ENCODE data around the gene GRIK2. TPM values are rescaled to one million over a fixed set of nuclear protein-coding genes. Genes with fewer than 3 reads are reported as not detected.

Gene GRIK2
- total RNA-seq, 1 experiment from 2014 or later: 6.6 TPM

GRCh38 chr6:102039441-102039840 lies 645.9 kb downstream of the GRIK2 start:
- ChIA-PET POLR2A (no interaction called here), CTCF (no interaction called here)
- H3K36me3 ChIP-seq (ENCODE audit: control insufficient read depth, insufficient read depth, low read length): no peaks in the 10 kb centered on the region; the same call in 1 of the 2 replicates
- DNase-seq (ENCODE audit: low read depth, low spot score): no peak
- no TSS peak for BruUV-seq (replicated peaks)
- H3K9me3 ChIP-seq (ENCODE audit: control insufficient read depth, insufficient read depth, low read depth, low read length): no peaks in the 10 kb centered on the region
- TF ChIP-seq TCF7L2 (IDR thresholded peaks at IDR 0.05; ENCODE audit: low read depth, low read length): no peak
- no peak for TF ChIP-seq SIN3A (IDR thresholded peaks at IDR 0.05; ENCODE audit: borderline replicate concordance, insufficient read depth, low read depth, low read length)
- no peak for TF ChIP-seq POLR2AphosphoS5 (IDR thresholded peaks at IDR 0.05; ENCODE audit: low read depth, low read length)
- TF ChIP-seq CTCF (IDR thresholded peaks at IDR 0.05): no peak
- TF ChIP-seq, protein P1, sequence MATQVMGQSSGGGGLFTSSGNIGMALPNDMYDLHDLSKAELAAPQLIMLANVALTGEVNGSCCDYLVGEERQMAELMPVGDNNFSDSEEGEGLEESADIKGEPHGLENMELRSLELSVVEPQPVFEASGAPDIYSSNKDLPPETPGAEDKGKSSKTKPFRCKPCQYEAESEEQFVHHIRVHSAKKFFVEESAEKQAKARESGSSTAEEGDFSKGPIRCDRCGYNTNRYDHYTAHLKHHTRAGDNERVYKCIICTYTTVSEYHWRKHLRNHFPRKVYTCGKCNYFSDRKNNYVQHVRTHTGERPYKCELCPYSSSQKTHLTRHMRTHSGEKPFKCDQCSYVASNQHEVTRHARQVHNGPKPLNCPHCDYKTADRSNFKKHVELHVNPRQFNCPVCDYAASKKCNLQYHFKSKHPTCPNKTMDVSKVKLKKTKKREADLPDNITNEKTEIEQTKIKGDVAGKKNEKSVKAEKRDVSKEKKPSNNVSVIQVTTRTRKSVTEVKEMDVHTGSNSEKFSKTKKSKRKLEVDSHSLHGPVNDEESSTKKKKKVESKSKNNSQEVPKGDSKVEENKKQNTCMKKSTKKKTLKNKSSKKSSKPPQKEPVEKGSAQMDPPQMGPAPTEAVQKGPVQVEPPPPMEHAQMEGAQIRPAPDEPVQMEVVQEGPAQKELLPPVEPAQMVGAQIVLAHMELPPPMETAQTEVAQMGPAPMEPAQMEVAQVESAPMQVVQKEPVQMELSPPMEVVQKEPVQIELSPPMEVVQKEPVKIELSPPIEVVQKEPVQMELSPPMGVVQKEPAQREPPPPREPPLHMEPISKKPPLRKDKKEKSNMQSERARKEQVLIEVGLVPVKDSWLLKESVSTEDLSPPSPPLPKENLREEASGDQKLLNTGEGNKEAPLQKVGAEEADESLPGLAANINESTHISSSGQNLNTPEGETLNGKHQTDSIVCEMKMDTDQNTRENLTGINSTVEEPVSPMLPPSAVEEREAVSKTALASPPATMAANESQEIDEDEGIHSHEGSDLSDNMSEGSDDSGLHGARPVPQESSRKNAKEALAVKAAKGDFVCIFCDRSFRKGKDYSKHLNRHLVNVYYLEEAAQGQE (IDR thresholded peaks at IDR 0.05; ENCODE audit: insufficient read depth in 1 of 2, low read depth in 2 of 2, low read length in 1 of 2): no peak
- H3K4me1 ChIP-seq (ENCODE audit: control insufficient read depth, insufficient read depth, low read length): no peaks in the 10 kb centered on the region
- in situ Hi-C loops (cut with HindIII; ENCODE audit: low pct_unique_long_range_greater_than_20kb, low sequenced_read_pairs): no loop called here
- H3K27me3 ChIP-seq (ENCODE audit: control insufficient read depth, insufficient read depth, low read length): no peaks in the 10 kb centered on the region
- H3K27ac ChIP-seq (ENCODE audit: low read length): no peak overlapping the region
- H3K4me3 ChIP-seq (ENCODE audit: low read depth in 2 of 2, low read length in 2 of 2): no peak overlapping the region
- ATAC-seq: no peak
- intact Hi-C loops (cut with micrococcal nuclease; ENCODE audit: unreplicated experiment): no loop called here

DNA sequence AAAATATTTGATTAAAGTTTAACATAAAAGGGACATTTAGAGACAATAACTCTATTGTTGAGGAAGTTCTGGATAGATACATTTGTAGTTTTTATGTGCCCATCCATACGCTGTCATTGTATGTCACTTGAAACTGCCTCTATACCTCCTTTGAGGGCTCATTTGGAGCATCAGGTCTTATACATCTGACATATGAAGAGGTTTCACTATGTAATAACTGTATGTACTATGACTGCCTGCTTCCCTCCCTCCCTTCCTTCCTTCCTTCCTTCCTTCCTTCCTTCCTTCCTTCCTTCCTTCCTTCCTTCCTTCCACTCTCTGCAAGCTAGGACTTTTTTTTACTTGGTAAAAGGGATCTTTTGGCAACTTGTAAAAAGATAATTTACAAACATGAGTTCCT lies 657.5 kb downstream of the GRIK2 start:
- Histone ChIP-seq H3K27ac (ENCODE audit: low read length) (no peak overlapping the region), H3K4me1 (ENCODE audit: control insufficient read depth, insufficient read depth, low read length) (no peaks in the 10 kb centered on the region), H3K27me3 (ENCODE audit: control insufficient read depth, insufficient read depth, low read length) (no peaks in the 10 kb centered on the region), H3K36me3 (ENCODE audit: control insufficient read depth, insufficient read depth, low read length) (no peaks in the 10 kb centered on the region), H3K9me3 (ENCODE audit: control insufficient read depth, insufficient read depth, low read depth, low read length) (no peaks in the 10 kb centered on the region), H3K4me3 (ENCODE audit: low read depth in 2 of 2, low read length in 2 of 2) (no peak overlapping the region)
- CTCF ChIA-PET: no interaction called here
- ATAC-seq (no peak), DNase-seq (ENCODE audit: low read depth, low spot score) (no peak)
- POLR2A ChIA-PET: interaction anchor here (0.6 kb wide), 1 partner anchor 26 kb away, joined by 8 read pairs; no protein-coding TSS in a partner anchor
- TF ChIP-seq CTCF (IDR thresholded peaks at IDR 0.05) (no peak), POLR2AphosphoS5 (IDR thresholded peaks at IDR 0.05; ENCODE audit: low read depth, low read length) (no peak), TCF7L2 (IDR thresholded peaks at IDR 0.05; ENCODE audit: low read depth, low read length) (no peak), SIN3A (IDR thresholded peaks at IDR 0.05; ENCODE audit: borderline replicate concordance, insufficient read depth, low read depth, low read length) (no peak)
- TF ChIP-seq, protein P1 (IDR thresholded peaks at IDR 0.05; ENCODE audit: insufficient read depth in 1 of 2, low read depth in 2 of 2, low read length in 1 of 2): no peak
- in situ Hi-C loops (cut with HindIII; ENCODE audit: low pct_unique_long_range_greater_than_20kb, low sequenced_read_pairs): no loop called here
- no TSS peak for BruUV-seq (replicated peaks)
- intact Hi-C loops (cut with micrococcal nuclease; ENCODE audit: unreplicated experiment): no loop called here
